ENCODE results near the gene MARCHF6. TPM values are rescaled to one million over a fixed set of nuclear protein-coding genes. Genes with fewer than 3 reads are reported as not detected.

MARCHF6 gene
- total RNA-seq, 2 donors from 2014 or later: 89.5 to 103 TPM

GRCh38 chr5:10360686-10361085 is 7.2 kb downstream of the MARCHF6 start:
- no peak for DNase-seq (ENCODE audit: low spot score)
- no peak for TF ChIP-seq CTCF (IDR thresholded peaks at IDR 0.05)
- no peak overlapping the region for H3K4me3 ChIP-seq
- no peaks in the 10 kb centered on the region for H3K36me3 ChIP-seq
- peaks cover 0 to 56% of the 10 kb centered on the region in 2 donors for H3K4me1 ChIP-seq
- H3K27ac ChIP-seq: no peak overlapping the region
- H3K27me3 ChIP-seq: no peaks in the 10 kb centered on the region
- H3K9me3 ChIP-seq: no peaks in the 10 kb centered on the region

GRCh38 chr5:10363519-10364185 is 10.2 kb downstream of the MARCHF6 start:
- peaks cover 7 to 54% of the 10 kb centered on the region in 2 donors for H3K4me1 ChIP-seq
- H3K9me3 ChIP-seq: no peaks in the 10 kb centered on the region

GRCh38 chr5:10364186-10364689 is 10.7 kb downstream of the MARCHF6 start:
- no peak overlapping the region for H3K27ac ChIP-seq
- no peaks in the 10 kb centered on the region for H3K36me3 ChIP-seq
- H3K4me1 ChIP-seq: peaks cover 7 to 54% of the 10 kb centered on the region in 2 donors
- H3K27me3 ChIP-seq: no peaks in the 10 kb centered on the region
- DNase-seq (ENCODE audit: low spot score): no peak
- peak in 1 of 2 donors; percentile 12 for TF ChIP-seq CTCF (IDR thresholded peaks at IDR 0.05)
- no peaks in the 10 kb centered on the region for H3K9me3 ChIP-seq
- H3K4me3 ChIP-seq: no peak overlapping the region

More at GRCh38 chr5:10363519-10364185, 10.2 kb downstream of the MARCHF6 start:
- TF ChIP-seq CTCF (IDR thresholded peaks at IDR 0.05): no peak
- Histone ChIP-seq H3K36me3 (no peaks in the 10 kb centered on the region), H3K27me3 (no peaks in the 10 kb centered on the region), H3K4me3 (no peak overlapping the region), H3K27ac (no peak overlapping the region)
- DNase-seq (ENCODE audit: low spot score): no peak

GRCh38 chr5:10365782-10366181 is 12.3 kb downstream of the MARCHF6 start:
- DNase-seq (ENCODE audit: low spot score): no peak
- H3K4me3 ChIP-seq: no peak overlapping the region
- no peak for TF ChIP-seq CTCF (IDR thresholded peaks at IDR 0.05)
- peaks cover 7 to 52% of the 10 kb centered on the region in 2 donors for H3K4me1 ChIP-seq
- no peak overlapping the region for H3K27ac ChIP-seq
- H3K9me3 ChIP-seq: no peaks in the 10 kb centered on the region
- H3K27me3 ChIP-seq: no peaks in the 10 kb centered on the region
- H3K36me3 ChIP-seq: no peaks in the 10 kb centered on the region

DNA sequence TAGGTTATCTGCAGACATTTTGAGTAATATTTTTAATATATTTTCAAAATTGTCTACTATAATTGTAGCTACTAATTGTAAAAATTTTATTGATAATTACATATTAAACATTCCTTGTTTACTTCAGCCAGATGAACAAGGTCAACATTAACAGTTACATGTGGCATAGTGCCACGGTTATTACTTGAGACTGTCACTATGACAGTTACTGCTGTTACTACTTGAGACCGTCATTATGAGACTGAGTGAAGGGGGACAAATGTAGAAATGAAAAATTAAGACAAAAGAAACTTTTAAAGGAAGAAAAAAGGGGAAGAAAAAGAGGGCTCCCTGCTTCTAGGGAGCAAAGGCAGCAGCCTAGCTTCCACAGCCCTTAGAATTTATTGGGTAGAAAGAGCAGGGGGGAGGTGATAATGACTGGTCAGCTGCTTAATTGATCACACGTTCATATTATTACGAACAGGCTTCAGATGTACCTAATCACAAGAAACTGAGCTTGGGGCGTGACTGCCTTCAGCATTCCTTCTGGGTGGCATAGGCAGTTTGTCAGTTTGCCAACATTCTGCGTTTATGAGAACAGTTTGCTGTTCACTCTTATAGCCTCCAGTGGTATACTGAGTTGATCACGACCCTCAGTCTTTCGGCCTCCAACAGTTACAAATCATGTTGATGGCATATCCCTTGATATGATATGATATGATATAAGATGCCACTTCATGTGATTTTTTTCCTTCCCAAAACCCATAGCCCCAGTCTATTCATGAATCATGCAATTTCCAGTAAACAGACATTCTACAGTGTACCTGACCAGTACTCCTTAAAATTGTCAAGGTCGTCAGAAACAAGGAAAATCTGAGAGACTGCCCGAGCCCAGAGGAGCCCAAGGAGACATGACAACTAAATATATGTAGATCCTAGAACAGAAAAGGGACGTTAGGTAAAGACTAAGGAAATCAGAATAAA is 13.1 kb downstream of the MARCHF6 start:
- Histone ChIP-seq H3K27me3 (no peaks in the 10 kb centered on the region), H3K9me3 (no peaks in the 10 kb centered on the region), H3K27ac (peak overlapping the region in 1 of 2 donors; percentile 41), H3K4me1 (peaks cover 7 to 54% of the 10 kb centered on the region in 2 donors), H3K4me3 (no peak overlapping the region), H3K36me3 (no peaks in the 10 kb centered on the region)
- TF ChIP-seq CTCF (IDR thresholded peaks at IDR 0.05): no peak
- DNase-seq (ENCODE audit: low spot score): no peak

Data from right atrium auricular region (tissue), 2 donors.